Small intestine (tissue), 7 donors: ENCODE data around the gene GSN. TPM values are rescaled to one million over a fixed set of nuclear protein-coding genes. Genes with fewer than 3 reads are reported as not detected.

Source experiments
- DNase-seq, 2 donors: peaks; one replicate each; pipeline versions ENCODE4 v3.0.0 to v3.0.0-alpha.2; 2013
- FAIRE-seq: peaks from 2 replicates; lab custom pipeline; 2012; peaks lifted over from hg19 to GRCh38; lab: Jason Lieb, UNC
- H3K27ac ChIP-seq, 3 donors: one replicate each; pipeline ENCODE4 v1.5.1; 2013; ENCODE audit warnings: low read length in 2 of 3, mild to moderate bottlenecking in 2 of 3, control low read depth in 1 of 3, inconsistent platforms in 1 of 3, low read depth in 1 of 3, moderate library complexity in 1 of 3
- H3K27me3 ChIP-seq, 3 donors: one replicate each; pipeline ENCODE4 v1.6.1; 2013; ENCODE audit warnings: low read length in 3 of 3, inconsistent platforms in 1 of 3; ENCODE audit not compliant: control insufficient read depth in 3 of 3, insufficient read depth in 3 of 3
- H3K36me3 ChIP-seq, 3 donors: one replicate each; pipeline ENCODE4 v1.6.1; 2013; ENCODE audit warnings: low read length in 3 of 3, inconsistent platforms in 1 of 3, low read depth in 1 of 3, mild to moderate bottlenecking in 1 of 3, moderate library complexity in 1 of 3; ENCODE audit not compliant: control insufficient read depth in 3 of 3, insufficient read depth in 2 of 3
- H3K4me1 ChIP-seq, 3 donors: one replicate each; pipeline ENCODE4 v1.6.1; 2013; ENCODE audit warnings: low read length in 2 of 3, inconsistent platforms in 1 of 3, low read depth in 1 of 3, mild to moderate bottlenecking in 1 of 3, moderate library complexity in 1 of 3; ENCODE audit not compliant: control insufficient read depth in 3 of 3, insufficient read depth in 2 of 3
- H3K4me3 ChIP-seq, 3 donors: one replicate each; pipeline ENCODE4 v1.5.1; 2013; ENCODE audit warnings: low read length in 3 of 3, control low read depth in 1 of 3, inconsistent platforms in 1 of 3, low read depth in 1 of 3, mild to moderate bottlenecking in 1 of 3, moderate library complexity in 1 of 3
- H3K9me3 ChIP-seq, 2 donors: one replicate each; pipeline ENCODE4 v1.6.1; 2013; ENCODE audit warnings: low read depth in 1 of 2, low read length in 1 of 2; ENCODE audit not compliant: control insufficient read depth in 2 of 2, insufficient read depth in 1 of 2
- WGBS, 3 donors: extraction: QIAGEN DNeasy Blood & Tissue Kit; methylation state at CpG; one replicate each; pipeline ENCODE4 v1.1.7; 2013; 5-methylcytosine and 5-hydroxymethylcytosine counted together
- polyA plus RNA-seq, 4 donors: library from polyadenylated mRNA; stranded (reverse) in 3 of 4; unstranded in 1 of 4; fragments of 200-250 nt in 3 of 4; fragments of 120-200 nt in 1 of 4; gene quantifications; one replicate each; pipeline versions ENCODE4 v1.2.1 to v1.2.3, GENCODE V29; 2013
- donor health status: healthy with polysubstance abuse.
- donor health status: control.
- donor health status: control.
- donor health status: Bipolar disorder and iron deficiency.
- donor health status: healthy.

GSN gene
- polyA plus RNA-seq, 4 donors = 154 to 380 (median 201) TPM

DNA sequence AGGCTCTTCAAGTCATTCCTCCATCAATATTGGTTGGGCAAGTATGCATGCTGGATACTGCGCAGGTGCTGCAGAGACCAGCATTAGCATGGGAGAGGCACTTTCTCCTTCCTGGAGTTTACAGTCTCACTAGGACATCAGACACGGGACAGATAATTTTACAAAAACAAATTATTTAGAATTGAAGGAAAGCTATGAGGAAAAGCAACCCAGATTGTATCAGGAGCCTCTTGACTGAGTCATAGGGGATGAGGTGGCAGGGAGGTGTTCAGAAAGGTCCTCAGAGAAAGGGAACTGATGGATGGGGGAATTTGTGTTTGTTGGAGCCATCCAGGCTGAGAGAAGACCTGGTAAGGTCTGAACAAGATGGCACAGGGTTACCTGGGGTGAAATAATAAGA lies 41.8 kb upstream of the GSN start:
- Histone ChIP-seq H3K4me1 (no peaks in the 10 kb centered on the region), H3K27ac (no peak overlapping the region), H3K27me3 (no peaks in the 10 kb centered on the region), H3K4me3 (no peak overlapping the region), H3K36me3 (no peaks in the 10 kb centered on the region), H3K9me3 (no peaks in the 10 kb centered on the region)
- 72 to 87% (median 76%) methylated on average over 2 of the region's 2 CpGs for WGBS, 3 donors
- FAIRE-seq (no peak), DNase-seq (no peak)

DNA sequence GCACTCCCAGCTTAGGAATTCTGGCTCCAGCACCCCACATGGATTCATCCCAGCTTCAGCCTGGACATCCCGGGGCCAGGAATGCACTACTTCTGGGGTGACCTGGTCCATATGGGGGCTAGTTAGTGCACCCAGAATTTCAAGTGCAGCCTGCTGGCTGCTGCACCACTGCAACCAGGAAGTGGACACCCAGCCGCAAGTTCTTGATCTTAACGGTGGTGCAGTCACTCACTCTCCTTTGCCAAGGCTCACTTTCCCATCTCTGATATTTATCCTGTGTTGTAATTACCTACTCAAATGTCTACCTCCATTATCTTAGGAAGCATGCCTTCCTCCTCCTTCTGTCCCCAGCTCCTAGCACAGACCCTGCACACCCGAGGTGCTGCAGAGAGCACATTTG lies 40.1 kb upstream of the GSN start:
- Histone ChIP-seq H3K9me3 (no peaks in the 10 kb centered on the region), H3K36me3 (no peaks in the 10 kb centered on the region), H3K27me3 (no peaks in the 10 kb centered on the region), H3K4me1 (no peaks in the 10 kb centered on the region), H3K27ac (no peak overlapping the region), H3K4me3 (no peak overlapping the region)
- 51 to 63% (median 59%) methylated on average over 4 of the region's 4 CpGs for WGBS, 3 donors
- no peak for DNase-seq
- no peak for FAIRE-seq

DNA sequence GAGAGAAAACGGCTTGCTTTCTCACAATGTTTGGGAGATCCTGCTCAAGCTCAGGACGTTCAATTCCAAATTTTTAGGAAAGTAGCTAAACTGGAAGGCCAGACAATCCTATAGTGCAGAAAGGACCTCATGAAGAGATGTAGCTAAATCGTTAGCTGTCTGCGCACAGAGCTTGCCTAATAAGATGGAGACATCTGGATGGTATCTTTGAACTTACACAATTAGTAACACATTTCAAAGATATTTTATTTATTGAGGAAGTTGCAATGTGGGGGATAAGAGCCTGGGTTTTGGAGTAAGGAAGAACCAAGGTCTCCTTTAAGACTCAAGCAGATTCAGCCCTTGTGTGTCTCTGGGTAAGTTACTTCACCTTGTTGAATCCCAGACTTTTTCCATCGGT lies 37.7 kb upstream of the GSN start:
- no peaks in the 10 kb centered on the region for H3K4me1 ChIP-seq
- H3K27me3 ChIP-seq = no peaks in the 10 kb centered on the region
- no peaks in the 10 kb centered on the region for H3K36me3 ChIP-seq
- H3K9me3 ChIP-seq = no peaks in the 10 kb centered on the region
- FAIRE-seq (no peak), DNase-seq (no peak)
- no peak overlapping the region for H3K27ac ChIP-seq
- no peak overlapping the region for H3K4me3 ChIP-seq
- 82 to 88% (median 88%) methylated on average over 5 of the region's 5 CpGs for WGBS, 3 donors

DNA sequence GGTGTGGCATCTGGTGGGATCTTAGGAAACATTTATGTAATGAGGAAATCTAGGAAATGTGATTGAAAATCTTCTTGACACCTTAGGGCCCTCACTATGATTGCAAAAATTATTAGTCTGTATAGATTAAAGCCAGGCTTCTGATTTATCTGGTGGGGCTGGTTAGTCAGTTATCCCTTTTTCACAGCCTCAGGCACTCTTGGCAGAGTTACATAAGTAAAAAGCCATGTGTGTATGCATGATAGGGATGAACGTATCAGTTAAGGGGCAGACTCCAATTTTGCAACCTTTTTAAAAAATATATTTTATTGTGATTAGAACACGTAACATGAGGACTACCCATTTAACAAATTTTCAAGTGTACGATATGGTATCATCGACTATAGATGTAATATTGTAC lies 35.7 kb upstream of the GSN start:
- no peak for FAIRE-seq
- no peaks in the 10 kb centered on the region for H3K9me3 ChIP-seq
- DNase-seq = no peak
- 94 to 98% (median 96%) methylated on average over 4 of the region's 4 CpGs for WGBS, 3 donors
- no peaks in the 10 kb centered on the region for H3K4me1 ChIP-seq
- H3K27ac ChIP-seq = no peak overlapping the region
- H3K27me3 ChIP-seq = no peaks in the 10 kb centered on the region
- H3K4me3 ChIP-seq = no peak overlapping the region
- H3K36me3 ChIP-seq = no peaks in the 10 kb centered on the region

DNA sequence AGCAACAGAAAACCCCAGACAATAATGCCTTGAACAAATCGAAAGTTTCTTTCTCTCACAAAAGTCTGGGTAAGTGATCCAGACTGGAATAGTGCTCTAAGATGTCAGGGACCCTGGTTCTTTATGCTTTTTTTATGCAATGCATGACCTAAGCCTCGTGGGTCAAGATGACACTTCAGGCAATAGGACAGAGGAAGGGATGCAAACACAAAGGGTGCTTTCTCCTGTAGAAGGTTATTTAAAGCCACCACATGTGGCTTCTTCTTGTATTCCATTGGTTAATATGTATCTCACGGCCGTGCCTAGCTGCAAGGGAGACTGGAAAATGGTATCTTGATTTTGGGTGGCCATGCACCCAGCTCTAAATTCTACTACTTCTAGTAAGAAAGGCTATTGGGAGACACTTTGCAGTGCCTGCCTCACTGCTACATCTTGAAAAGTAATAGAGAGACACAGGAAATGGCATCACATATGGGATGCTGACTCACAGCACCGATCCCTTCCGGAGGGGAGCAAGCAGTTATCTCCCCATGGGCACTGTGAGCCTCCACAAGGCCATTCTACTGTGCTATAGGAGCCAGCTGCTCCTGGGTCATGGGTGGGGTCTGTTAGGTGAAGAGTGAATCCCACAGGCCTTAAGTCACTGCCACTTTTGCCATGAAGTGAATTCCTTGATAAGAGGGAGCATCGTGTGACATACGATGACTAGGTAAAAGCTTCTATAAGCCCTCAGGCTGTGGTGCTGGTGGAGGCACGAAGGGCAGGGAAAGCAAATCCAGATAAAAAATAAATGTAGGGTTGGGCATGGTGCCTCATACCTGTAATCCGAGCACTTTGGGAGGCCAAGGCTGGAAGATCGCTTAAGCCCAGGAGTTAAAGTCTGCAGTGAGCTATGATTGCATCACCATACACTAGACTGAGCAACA lies 33.8 kb upstream of the GSN start:
- Histone ChIP-seq H3K27me3 (no peaks in the 10 kb centered on the region), H3K36me3 (no peaks in the 10 kb centered on the region), H3K27ac (no peak overlapping the region), H3K4me3 (no peak overlapping the region), H3K9me3 (no peaks in the 10 kb centered on the region), H3K4me1 (no peaks in the 10 kb centered on the region)
- DNase-seq (no peak), FAIRE-seq (no peak)
- WGBS, 3 donors = 89 to 93% (median 92%) methylated on average over 11 of the region's 11 CpGs

- WGBS, 3 donors = 89 to 95% (median 93%) methylated on average over 5 to 6 of the region's 6 CpGs
- FAIRE-seq = no peak
Observed at GRCh38 chr9:121234832-121235161, 33.2 kb upstream of the GSN start.

DNA sequence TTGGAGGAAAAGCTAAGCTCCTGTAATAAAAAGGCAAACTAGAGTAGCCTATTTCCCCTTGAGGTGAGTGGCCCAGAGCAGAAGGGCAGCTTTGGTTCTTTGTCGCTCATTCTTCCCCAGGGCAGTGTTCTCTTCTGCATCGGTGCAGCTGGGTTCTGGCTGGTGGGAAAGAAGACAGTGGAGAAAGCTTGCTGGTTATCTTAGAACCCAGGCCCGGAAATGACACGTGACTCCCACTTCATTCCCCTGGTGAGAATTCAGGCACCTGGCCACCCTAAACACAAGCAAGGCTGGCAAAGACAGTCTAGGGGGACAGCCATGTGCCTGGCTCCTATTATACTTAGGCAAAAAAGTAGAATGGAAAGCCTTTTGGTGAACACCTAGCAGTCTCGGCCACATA lies 32.5 kb upstream of the GSN start:
- H3K4me3 ChIP-seq = no peak overlapping the region
- H3K36me3 ChIP-seq = no peaks in the 10 kb centered on the region
- FAIRE-seq = no peak
- no peaks in the 10 kb centered on the region for H3K27me3 ChIP-seq
- no peaks in the 10 kb centered on the region for H3K9me3 ChIP-seq
- no peaks in the 10 kb centered on the region for H3K4me1 ChIP-seq
- no peak for DNase-seq
- 94 to 98% (median 97%) methylated on average over 5 of the region's 5 CpGs for WGBS, 3 donors
- no peak overlapping the region for H3K27ac ChIP-seq

More at GRCh38 chr9:121234832-121235161, 33.2 kb upstream of the GSN start:
- H3K4me1 ChIP-seq = no peaks in the 10 kb centered on the region
- no peak overlapping the region for H3K27ac ChIP-seq
- no peak for DNase-seq
- no peaks in the 10 kb centered on the region for H3K27me3 ChIP-seq
- no peak overlapping the region for H3K4me3 ChIP-seq
- H3K36me3 ChIP-seq = no peaks in the 10 kb centered on the region
- no peaks in the 10 kb centered on the region for H3K9me3 ChIP-seq

DNA sequence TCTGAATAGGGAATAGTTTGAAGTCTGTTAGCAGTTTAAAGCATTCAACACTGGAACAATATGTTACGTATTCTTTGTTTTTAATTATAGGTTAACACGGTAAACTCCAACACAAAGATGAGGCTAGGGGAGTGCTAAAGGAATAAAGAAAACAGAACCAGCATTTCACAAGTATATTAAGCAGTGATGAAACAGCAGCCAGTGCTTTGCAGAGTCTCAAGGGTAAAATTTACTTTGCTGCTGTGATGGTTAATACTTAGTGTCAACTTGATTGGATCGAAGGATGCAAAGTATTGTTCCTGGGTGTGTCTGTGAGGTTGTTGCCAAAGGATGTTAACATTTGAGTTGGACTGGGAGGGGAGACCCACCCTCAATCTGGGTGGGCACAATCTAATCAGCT lies 30.0 kb upstream of the GSN start:
- DNase-seq = no peak
- Histone ChIP-seq H3K4me3 (no peak overlapping the region), H3K9me3 (no peaks in the 10 kb centered on the region), H3K27ac (no peak overlapping the region), H3K36me3 (no peaks in the 10 kb centered on the region), H3K4me1 (no peaks in the 10 kb centered on the region), H3K27me3 (no peaks in the 10 kb centered on the region)
- FAIRE-seq = no peak
- WGBS, 3 donors = 58 to 79% (median 64%) methylated on average over 3 of the region's 3 CpGs

- WGBS, 3 donors = 91 to 95% (median 94%) methylated on average over 3 of the region's 3 CpGs
- Histone ChIP-seq H3K27ac (no peak overlapping the region), H3K36me3 (no peaks in the 10 kb centered on the region), H3K4me3 (no peak overlapping the region), H3K27me3 (no peaks in the 10 kb centered on the region), H3K9me3 (no peaks in the 10 kb centered on the region), H3K4me1 (no peaks in the 10 kb centered on the region)
- DNase-seq (no peak), FAIRE-seq (no peak)
Observed at GRCh38 chr9:121239071-121239470, 28.9 kb upstream of the GSN start.
